Liver (tissue), 9 donors: Measurements from ENCODE around the gene FAM171A1. TPM values are rescaled to one million over a fixed set of nuclear protein-coding genes. Genes with fewer than 3 reads are reported as not detected.

ENCODE experiments used
- DNase-seq: peaks from one replicate; pipeline ENCODE4 v3.0.0-alpha.2; 2017; ENCODE audit warnings: low spot score
- H3K27ac ChIP-seq, 2 donors: one replicate each; pipeline ENCODE4 v1.7.0; 2013; ENCODE audit warnings: inconsistent platforms in 2 of 2, low read length in 2 of 2, control low read depth in 1 of 2, low read depth in 1 of 2, mild to moderate bottlenecking in 1 of 2
- H3K27me3 ChIP-seq, 4 donors: one replicate each; pipeline versions ENCODE4 v1.6.1 to v1.7.0; 2013; ENCODE audit warnings: low read length in 3 of 4, inconsistent platforms in 1 of 4, mild to moderate bottlenecking in 1 of 4, moderate library complexity in 1 of 4; ENCODE audit not compliant: control insufficient read depth in 4 of 4, insufficient read depth in 4 of 4
- H3K36me3 ChIP-seq, 4 donors: one replicate each; pipeline versions ENCODE4 v1.6.1 to v1.7.0; 2013; ENCODE audit warnings: low read length in 3 of 4, mild to moderate bottlenecking in 3 of 4, low read depth in 1 of 4, moderate library complexity in 1 of 4; ENCODE audit not compliant: control insufficient read depth in 4 of 4, insufficient read depth in 3 of 4
- H3K4me1 ChIP-seq, 4 donors: one replicate each; pipeline versions ENCODE4 v1.6.1 to v1.7.0; 2013; ENCODE audit warnings: low read length in 3 of 4, mild to moderate bottlenecking in 3 of 4, moderate library complexity in 1 of 4; ENCODE audit not compliant: control insufficient read depth in 4 of 4, insufficient read depth in 4 of 4
- H3K4me3 ChIP-seq, 3 donors: one replicate each; pipeline versions ENCODE4 v1.6.1 to v1.7.0; 2013; ENCODE audit warnings: low read length in 3 of 3, control low read depth in 1 of 3, low read depth in 1 of 3, mild to moderate bottlenecking in 1 of 3
- H3K9ac ChIP-seq, 2 donors: one replicate each; pipeline ENCODE4 v1.7.0; 2013; ENCODE audit warnings: low read length in 2 of 2, mild to moderate bottlenecking in 2 of 2, moderate library complexity in 2 of 2, control low read depth in 1 of 2, low read depth in 1 of 2
- H3K9me3 ChIP-seq, 4 donors: one replicate each; pipeline versions ENCODE4 v1.6.1 to v1.7.0; 2013; ENCODE audit warnings: low read length in 3 of 4; ENCODE audit not compliant: control insufficient read depth in 4 of 4
- ATF3 ChIP-seq: IDR thresholded peaks from 2 replicates; pipeline ENCODE4 v1.6.1; 2016; ENCODE audit warnings: antibody characterized with exemption
- CTCF ChIP-seq: fragments of 150-350 bp; IDR thresholded peaks from 2 replicates; pipeline ENCODE4 v1.5.1; 2017; ENCODE audit warnings: improper control_type of control experiment, low read depth, low read length; ENCODE audit not compliant: missing input control
- EGR1 ChIP-seq, 2 donors: IDR thresholded peaks; 2 replicates each; pipeline ENCODE4 v1.6.1; 2016 to 2018; ENCODE audit warnings: antibody characterized with exemption in 2 of 2, low read depth in 2 of 2
- FOXA1 ChIP-seq: IDR thresholded peaks from 2 replicates; pipeline ENCODE4 v1.6.1; 2016; ENCODE audit warnings: antibody characterized with exemption
- FOXA2 ChIP-seq: IDR thresholded peaks from 2 replicates; pipeline ENCODE4 v1.6.1; 2016; ENCODE audit warnings: antibody characterized with exemption
- GABPA ChIP-seq, 2 donors: IDR thresholded peaks in 1 of 2; conservative IDR thresholded peaks in 1 of 2; 2 replicates each; pipeline ENCODE4 v1.6.1; 2016; ENCODE audit warnings: antibody characterized with exemption in 2 of 2, mild to moderate bottlenecking in 1 of 2, moderate library complexity in 1 of 2
- HNF4A ChIP-seq, 2 donors: conservative IDR thresholded peaks; 2 replicates each; pipeline ENCODE4 v1.6.1; 2016; ENCODE audit warnings: antibody characterized with exemption in 2 of 2, mild to moderate bottlenecking in 2 of 2
- HNF4G ChIP-seq: IDR thresholded peaks from 2 replicates; pipeline ENCODE4 v1.6.1; 2016; ENCODE audit warnings: antibody characterized with exemption
- JUND ChIP-seq, 2 donors: IDR thresholded peaks; 2 replicates each; pipeline ENCODE4 v1.6.1; 2016; ENCODE audit warnings: antibody characterized with exemption in 2 of 2
- MAX ChIP-seq: IDR thresholded peaks from 2 replicates; pipeline ENCODE4 v1.6.1; 2016; ENCODE audit warnings: antibody characterized with exemption
- NR2F2 ChIP-seq: IDR thresholded peaks from 2 replicates; pipeline ENCODE4 v1.6.1; 2016; ENCODE audit warnings: antibody characterized with exemption
- RAD21 ChIP-seq, 2 donors: IDR thresholded peaks; 2 replicates each; pipeline ENCODE4 v1.6.1; 2016; ENCODE audit warnings: antibody characterized with exemption in 2 of 2, mild to moderate bottlenecking in 2 of 2
- RXRA ChIP-seq, 2 donors: IDR thresholded peaks; 2 replicates each; pipeline ENCODE4 v1.6.1; 2017 to 2018; ENCODE audit warnings: antibody characterized with exemption in 2 of 2, mild to moderate bottlenecking in 1 of 2
- SP1 ChIP-seq: IDR thresholded peaks from 2 replicates; pipeline ENCODE4 v1.6.1; 2018; ENCODE audit warnings: antibody characterized with exemption, mild to moderate bottlenecking
- TAF1 ChIP-seq: conservative IDR thresholded peaks from 2 replicates; pipeline ENCODE4 v1.6.1; 2016; ENCODE audit warnings: antibody characterized with exemption, mild to moderate bottlenecking
- YY1 ChIP-seq: IDR thresholded peaks from 2 replicates; pipeline ENCODE4 v1.6.1; 2016; ENCODE audit warnings: antibody characterized with exemption, mild to moderate bottlenecking
- ZBTB33 ChIP-seq: IDR thresholded peaks from 2 replicates; pipeline ENCODE4 v1.6.1; 2016; ENCODE audit warnings: antibody characterized with exemption
- WGBS: extraction: QIAGEN DNeasy Blood & Tissue Kit; methylation state at CpG from one replicate; pipeline ENCODE4 v1.1.7; 2013; 5-methylcytosine and 5-hydroxymethylcytosine counted together
- polyA plus RNA-seq, 2 donors: library from polyadenylated mRNA; stranded (reverse) in 1 of 2; unstranded in 1 of 2; fragments of 200-250 nt in 1 of 2; fragments of >200 nt in 1 of 2; fragmentation: Nextera tagmentation in 1 of 2; extraction: Ambion mirVana in 1 of 2; gene quantifications; one replicate each; pipeline versions ENCODE4 v1.2.1 to v1.2.3, GENCODE V29; 2013 to 2015
- total RNA-seq, 2 donors: library from RNA; depleted of rRNA; stranded (reverse); fragments of >200 nt; gene quantifications; one replicate each; pipeline ENCODE4 v1.2.3, GENCODE V29; 2014
- TF ChIP-seq, protein P1 (sequence below): IDR thresholded peaks from 2 replicates; pipeline ENCODE4 v1.6.1; 2016; ENCODE audit warnings: antibody characterized with exemption, mild to moderate bottlenecking
- donor health status: healthy.
- donor health status: healthy.
- donor health status: healthy.
- donor health status: healthy.
- donor health status: healthy.

FAM171A1 gene
- total and polyA plus RNA-seq, 4 donors, result 2.5 to 10.2 (median 7.7) TPM

DNA sequence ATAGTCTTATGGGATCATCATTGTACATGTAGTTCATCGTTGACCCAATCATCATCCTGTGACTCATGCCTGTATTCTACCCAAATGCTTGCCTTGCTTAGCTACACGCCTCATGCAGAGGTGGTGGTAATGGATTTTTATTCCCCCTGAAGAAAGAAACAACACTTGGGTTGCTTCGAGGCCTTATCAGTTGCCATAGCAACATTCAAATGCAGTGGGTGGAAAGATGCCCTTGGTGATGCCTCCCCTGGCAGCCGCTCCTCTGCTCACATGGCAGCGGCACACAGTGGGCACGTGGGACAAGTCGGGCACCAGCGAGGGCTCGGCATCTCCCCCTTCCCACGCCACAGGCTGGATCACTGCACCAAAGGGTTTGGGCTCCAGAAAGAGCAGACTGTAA is 148.6 kb downstream of the FAM171A1 start:
- no peak for DNase-seq
- Histone ChIP-seq H3K27me3 (no peaks in the 10 kb centered on the region), H3K4me1 (no peaks in the 10 kb centered on the region), H3K4me3 (no peak overlapping the region), H3K9me3 (no peaks in the 10 kb centered on the region), H3K36me3 (peaks cover 0 to 1% (median 0%) of the 10 kb centered on the region in 4 donors), H3K27ac (no peak overlapping the region), H3K9ac (no peak overlapping the region)
- WGBS, result 96% methylated on average over 10 of the region's 10 CpGs
- TF ChIP-seq TAF1 (no peak), YY1 (no peak), RAD21 (IDR thresholded peaks at IDR 0.05) (no peak), SP1 (no peak), FOXA2 (no peak), FOXA1 (no peak), ATF3 (no peak), CTCF (no peak), ZBTB33 (no peak), HNF4G (no peak), RXRA (IDR thresholded peaks at IDR 0.05) (no peak), EGR1 (IDR thresholded peaks at IDR 0.05; ENCODE audit: low read depth in 2 of 2) (no peak), GABPA (IDR thresholded peaks at IDR 0.05 in 1 of 2, conservative IDR thresholded peaks at IDR 0.05 in 1 of 2) (no peak), NR2F2 (no peak), HNF4A (conservative IDR thresholded peaks at IDR 0.05) (no peak), MAX (no peak)
- TF ChIP-seq, protein P1, sequence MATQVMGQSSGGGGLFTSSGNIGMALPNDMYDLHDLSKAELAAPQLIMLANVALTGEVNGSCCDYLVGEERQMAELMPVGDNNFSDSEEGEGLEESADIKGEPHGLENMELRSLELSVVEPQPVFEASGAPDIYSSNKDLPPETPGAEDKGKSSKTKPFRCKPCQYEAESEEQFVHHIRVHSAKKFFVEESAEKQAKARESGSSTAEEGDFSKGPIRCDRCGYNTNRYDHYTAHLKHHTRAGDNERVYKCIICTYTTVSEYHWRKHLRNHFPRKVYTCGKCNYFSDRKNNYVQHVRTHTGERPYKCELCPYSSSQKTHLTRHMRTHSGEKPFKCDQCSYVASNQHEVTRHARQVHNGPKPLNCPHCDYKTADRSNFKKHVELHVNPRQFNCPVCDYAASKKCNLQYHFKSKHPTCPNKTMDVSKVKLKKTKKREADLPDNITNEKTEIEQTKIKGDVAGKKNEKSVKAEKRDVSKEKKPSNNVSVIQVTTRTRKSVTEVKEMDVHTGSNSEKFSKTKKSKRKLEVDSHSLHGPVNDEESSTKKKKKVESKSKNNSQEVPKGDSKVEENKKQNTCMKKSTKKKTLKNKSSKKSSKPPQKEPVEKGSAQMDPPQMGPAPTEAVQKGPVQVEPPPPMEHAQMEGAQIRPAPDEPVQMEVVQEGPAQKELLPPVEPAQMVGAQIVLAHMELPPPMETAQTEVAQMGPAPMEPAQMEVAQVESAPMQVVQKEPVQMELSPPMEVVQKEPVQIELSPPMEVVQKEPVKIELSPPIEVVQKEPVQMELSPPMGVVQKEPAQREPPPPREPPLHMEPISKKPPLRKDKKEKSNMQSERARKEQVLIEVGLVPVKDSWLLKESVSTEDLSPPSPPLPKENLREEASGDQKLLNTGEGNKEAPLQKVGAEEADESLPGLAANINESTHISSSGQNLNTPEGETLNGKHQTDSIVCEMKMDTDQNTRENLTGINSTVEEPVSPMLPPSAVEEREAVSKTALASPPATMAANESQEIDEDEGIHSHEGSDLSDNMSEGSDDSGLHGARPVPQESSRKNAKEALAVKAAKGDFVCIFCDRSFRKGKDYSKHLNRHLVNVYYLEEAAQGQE, result no peak

GRCh38 chr10:15220445-15220844 is 150.6 kb downstream of the FAM171A1 start:
- H3K27me3 ChIP-seq, result no peaks in the 10 kb centered on the region
- no peak overlapping the region for H3K4me3 ChIP-seq
- no peaks in the 10 kb centered on the region for H3K9me3 ChIP-seq
- TF ChIP-seq, protein P1, result no peak
- TF ChIP-seq GABPA (IDR thresholded peaks at IDR 0.05 in 1 of 2, conservative IDR thresholded peaks at IDR 0.05 in 1 of 2), result no peak
- no peak for TF ChIP-seq JUND (IDR thresholded peaks at IDR 0.05)
- TF ChIP-seq HNF4G, result no peak
- TF ChIP-seq MAX, result no peak
- no peak for TF ChIP-seq ATF3
- no peak for TF ChIP-seq FOXA1
- no peak for TF ChIP-seq ZBTB33
- no peak for TF ChIP-seq HNF4A (conservative IDR thresholded peaks at IDR 0.05)
- TF ChIP-seq SP1, result no peak
- no peak for TF ChIP-seq NR2F2
- H3K36me3 ChIP-seq, result peaks cover 0 to 1% (median 0%) of the 10 kb centered on the region in 4 donors
- WGBS, result 94% methylated on average over 3 of the region's 3 CpGs
- no peak overlapping the region for H3K27ac ChIP-seq
- DNase-seq, result no peak
- no peaks in the 10 kb centered on the region for H3K4me1 ChIP-seq
- no peak overlapping the region for H3K9ac ChIP-seq
